PC-3 (cell line): Measurements from ENCODE around the gene REN. TPM values are rescaled to one million over a fixed set of nuclear protein-coding genes. Genes with fewer than 3 reads are reported as not detected.

Experiments used
- ATAC-seq: fragments of 200-7000 bp; cut with Tn5 transposase; 2 replicates; pipeline ENCODE4 v1.9.1; 2020; ENCODE audit warnings: mild to moderate bottlenecking, moderate library complexity
- BruUV-seq: library from RNA; stranded (reverse); fragments of 400-500 nt; replicated peaks from 2 replicates; lab custom pipeline; 2021; lab: Mats Ljungman, UMichigan
- CTCF ChIA-PET: fragments of 300-600 bp; sonication (Branson Sonifier 250); formaldehyde crosslinking; loops from one replicate; lab custom pipeline; 2022; ENCODE audit warnings: antibody characterized with exemption; lab: Charles Lee
- POLR2A ChIA-PET: fragments of 300-600 bp; sonication (Branson Sonifier 250); formaldehyde crosslinking; loops from one replicate; lab custom pipeline; 2022; ENCODE audit warnings: antibody characterized with exemption; ENCODE audit not compliant: unreplicated experiment; lab: Charles Lee
- DNase-seq: peaks from one replicate; pipeline ENCODE4 v3.0.0-alpha.2; 2015
- H2AFZ ChIP-seq: fragments of 300-600 bp; sonication (generic); 2 replicates; pipeline ENCODE4 v1.6.0; 2016; ENCODE audit warnings: antibody characterized with exemption, low read length
- H3F3A ChIP-seq: fragments of 300-600 bp; sonication (generic); one replicate; pipeline ENCODE4 v1.6.0; 2017; ENCODE audit warnings: antibody characterized with exemption, low read length, control low read depth, mild to moderate bottlenecking; ENCODE audit not compliant: unreplicated experiment
- H3K27ac ChIP-seq: fragments of 300-600 bp; sonication (generic); 2 replicates; pipeline ENCODE4 v1.5.1; 2016; ENCODE audit warnings: mild to moderate bottlenecking, low read length
- H3K27me3 ChIP-seq: fragments of 300-600 bp; sonication (generic); 2 replicates; pipeline ENCODE4 v1.6.1; 2016; ENCODE audit warnings: low read length, mixed read lengths
- H3K36me3 ChIP-seq: fragments of 300-600 bp; sonication (generic); 2 replicates; pipeline ENCODE4 v1.6.1; 2016; ENCODE audit warnings: low read depth, mixed run types, low read length, mixed read lengths
- H3K4me1 ChIP-seq: fragments of 300-600 bp; sonication (generic); 2 replicates; pipeline ENCODE4 v1.5.1; 2016; ENCODE audit warnings: low read length; ENCODE audit not compliant: insufficient read depth
- H3K4me2 ChIP-seq: fragments of 300-600 bp; sonication (generic); 2 replicates; pipeline ENCODE4 v1.6.0; 2016; ENCODE audit warnings: low read length
- H3K4me3 ChIP-seq: fragments of 300-600 bp; sonication (generic); 2 replicates; pipeline ENCODE4 v1.5.1; 2016; ENCODE audit warnings: mild to moderate bottlenecking, low read length, mixed read lengths
- H3K79me2 ChIP-seq: fragments of 300-600 bp; sonication (generic); 2 replicates; pipeline ENCODE4 v1.6.1; 2017; ENCODE audit warnings: low read length, mixed read lengths
- H3K9ac ChIP-seq: fragments of 300-600 bp; sonication (generic); 2 replicates; pipeline ENCODE4 v1.6.0; 2016; ENCODE audit warnings: mild to moderate bottlenecking, low read length
- H3K9me2 ChIP-seq: fragments of 300-600 bp; sonication (generic); replicated peaks from 2 replicates; pipeline ENCODE4 v1.6.1; 2016; ENCODE audit warnings: mixed run types, low read length, mixed read lengths
- H3K9me3 ChIP-seq: fragments of 300-600 bp; sonication (generic); 2 replicates; pipeline ENCODE4 v1.6.1; 2016; ENCODE audit warnings: low read length, mixed read lengths
- H4K20me1 ChIP-seq: fragments of 300-600 bp; sonication (generic); 2 replicates; pipeline ENCODE4 v1.6.1; 2016; ENCODE audit warnings: low read length, mixed read lengths
- CTCF ChIP-seq: fragments of 300-600 bp; sonication (generic); conservative IDR thresholded peaks from 2 replicates; pipeline ENCODE4 v1.5.1; 2017; ENCODE audit warnings: antibody characterized with exemption, low read depth, mild to moderate bottlenecking, low read length
- EZH2 ChIP-seq: fragments of 300-600 bp; sonication (generic); IDR thresholded peaks from one replicate; pipeline ENCODE4 v1.6.1; 2017; ENCODE audit warnings: antibody characterized with exemption, mild to moderate bottlenecking, low read length; ENCODE audit not compliant: unreplicated experiment
- EZH2phosphoT487 ChIP-seq: fragments of 300-600 bp; sonication (generic); IDR thresholded peaks from 2 replicates; pipeline ENCODE4 v1.6.1; 2018; ENCODE audit warnings: mild to moderate bottlenecking, antibody characterized with exemption, low read length, borderline replicate concordance
- intact Hi-C: fragments of 100-400 bp; cut with micrococcal nuclease; formaldehyde crosslinking; loops from 2 replicates; pipeline ENCODE4 v1.9.0; 2023
- total RNA-seq: library from RNA; depleted of rRNA; stranded (reverse); fragments of >200 nt; gene quantifications from 2 replicates; pipeline ENCODE4 v1.2.3, GENCODE V29; 2014

REN gene
- total RNA-seq, 1 experiment from 2014 or later = 2.7 TPM

- BruUV-seq = no TSS peak
- H3K9ac ChIP-seq = no peak overlapping the region
- ChIA-PET CTCF (no interaction called here), POLR2A (interaction anchor here (0.6 kb wide), 1 partner anchor 26 kb away, joined by 5 read pairs; no protein-coding TSS in a partner anchor)
- H3K27ac ChIP-seq = no peak overlapping the region
- H3F3A ChIP-seq = no peaks in the 10 kb centered on the region
- H3K4me1 ChIP-seq = no peaks in the 10 kb centered on the region; the same call in 1 of the 2 replicates
- intact Hi-C loops = no loop called here
- no peaks in the 10 kb centered on the region for H3K27me3 ChIP-seq
- DNase-seq (no peak), ATAC-seq (no peak)
- no peak overlapping the region for H3K4me3 ChIP-seq
- TF ChIP-seq EZH2phosphoT487 (no peak), EZH2 (no peak), CTCF (no peak)
- H3K9me3 ChIP-seq = no peaks in the 10 kb centered on the region
- no peaks in the 10 kb centered on the region for H4K20me1 ChIP-seq
- H3K79me2 ChIP-seq = no peaks in the 10 kb centered on the region
- no peaks in the 10 kb centered on the region for H3K36me3 ChIP-seq
- H2AFZ ChIP-seq = no peak overlapping the region
- no peaks in the 10 kb centered on the region for H3K9me2 ChIP-seq
- no peak overlapping the region for H3K4me2 ChIP-seq
Observed at GRCh38 chr1:204139952-204140351, 26.2 kb downstream of the REN start.

- no peaks in the 10 kb centered on the region; the same call in 1 of the 2 replicates for H3K4me1 ChIP-seq
- intact Hi-C loops = no loop called here
Observed at GRCh38 chr1:204139088-204139487, 27.0 kb downstream of the REN start.

More at GRCh38 chr1:204139088-204139487, 27.0 kb downstream of the REN start:
- no peaks in the 10 kb centered on the region for H3K9me2 ChIP-seq
- H4K20me1 ChIP-seq = no peaks in the 10 kb centered on the region
- no peak overlapping the region for H3K9ac ChIP-seq
- ChIA-PET CTCF (no interaction called here), POLR2A (no interaction called here)
- no peak for DNase-seq
- H3F3A ChIP-seq = no peaks in the 10 kb centered on the region
- ATAC-seq = peak; percentile 18
- no peaks in the 10 kb centered on the region for H3K9me3 ChIP-seq
- peaks cover 7% of the 10 kb centered on the region; the same call in 1 of the 2 replicates for H3K36me3 ChIP-seq
- H3K79me2 ChIP-seq = no peaks in the 10 kb centered on the region
- TF ChIP-seq CTCF (no peak), EZH2phosphoT487 (no peak), EZH2 (no peak)
- H3K27ac ChIP-seq = no peak overlapping the region
- H3K4me3 ChIP-seq = no peak overlapping the region
- H2AFZ ChIP-seq = no peak overlapping the region
- BruUV-seq = no TSS peak
- no peaks in the 10 kb centered on the region for H3K27me3 ChIP-seq
- H3K4me2 ChIP-seq = no peak overlapping the region
